Measurements from ENCODE around the gene PLK5.
A peak's percentile ranks its signal among the peaks of the same experiment; 100 is the strongest.

The PLK5 gene

DNA sequence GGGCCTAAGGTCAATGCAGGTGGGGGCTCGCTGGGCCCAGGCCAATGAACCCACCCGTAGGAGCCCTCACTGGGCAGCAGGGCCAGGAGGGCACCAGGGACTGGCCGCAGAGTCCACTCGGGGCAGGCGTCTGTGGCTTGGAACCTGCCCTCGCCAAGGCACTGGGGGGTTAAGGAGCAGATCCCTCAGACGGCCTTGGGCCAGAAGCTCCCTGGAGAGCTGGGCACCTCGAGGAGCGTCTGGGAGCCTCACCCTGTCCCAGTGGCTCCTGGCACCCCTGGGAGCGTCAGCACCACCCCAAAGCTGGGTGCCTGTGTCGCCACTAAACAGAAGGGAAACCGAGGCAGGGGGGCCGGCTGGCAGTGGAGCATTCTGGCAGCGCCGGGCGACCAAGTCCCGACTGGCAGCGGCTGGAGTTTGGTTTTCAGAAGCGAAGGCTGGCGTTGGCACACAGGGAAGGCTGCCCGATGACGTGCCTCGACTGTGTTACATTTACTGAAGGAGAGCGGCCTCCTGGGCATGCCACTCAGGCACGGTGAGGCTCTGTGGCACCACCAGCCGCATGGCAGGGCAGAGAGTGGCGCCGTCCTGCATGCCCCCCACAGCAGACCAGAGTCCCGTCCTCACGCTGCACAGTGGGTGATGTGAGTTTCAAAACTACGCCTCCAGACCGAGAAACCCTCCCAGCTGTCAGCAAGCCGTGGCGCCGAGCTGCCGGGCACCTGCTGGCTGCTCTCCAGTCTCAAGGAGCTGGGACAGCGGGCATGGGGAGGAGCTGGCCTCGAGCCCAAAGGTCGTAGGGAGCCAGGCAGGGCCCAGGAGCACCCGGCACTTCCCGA lies 53.4 kb downstream of the PLK5 start:
- Mint-ChIP-seq H3K36me3 (ENCODE audit: low read depth) (peaks cover 12% of the 10 kb centered on the region), H3K4me3 (no peak overlapping the region), H3K27ac (no peak overlapping the region)

DNA sequence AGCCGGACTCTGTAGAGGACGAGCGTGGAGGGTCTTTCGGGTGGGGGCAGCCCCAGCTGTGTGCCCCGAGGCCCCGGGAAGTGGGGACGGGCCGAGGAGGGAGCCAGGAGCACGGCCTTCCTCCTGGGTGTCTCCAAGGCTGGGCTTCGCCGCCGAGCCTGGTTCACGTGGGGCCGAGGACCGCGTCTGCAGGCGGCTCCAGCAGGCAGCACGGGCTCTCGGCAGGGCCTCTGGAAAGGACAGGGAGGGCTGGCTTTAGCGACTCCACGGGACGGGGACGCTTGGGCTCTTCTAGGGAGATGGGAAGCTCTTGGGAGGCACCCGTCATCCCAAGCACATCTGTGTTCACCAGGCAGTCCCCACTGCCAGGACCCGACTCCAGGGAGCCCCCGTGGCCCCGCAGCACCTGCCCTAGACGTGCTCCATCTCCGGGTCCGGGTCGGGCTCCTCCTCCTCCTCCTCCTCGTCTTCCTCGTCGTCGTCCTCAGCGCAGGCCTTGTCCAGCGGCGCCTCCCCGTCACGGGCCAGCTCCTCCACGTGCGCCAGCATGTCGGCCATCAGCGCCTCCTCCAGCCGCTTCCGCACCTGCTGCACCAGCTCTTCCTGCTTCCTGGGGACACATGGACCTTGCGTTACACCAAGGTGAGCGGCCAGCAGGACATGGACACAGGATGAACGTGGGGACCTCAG lies 54.2 kb downstream of the PLK5 start:
- Mint-ChIP-seq H3K27ac (no peak overlapping the region), H3K9me3 (no peaks in the 10 kb centered on the region), H3K36me3 (ENCODE audit: low read depth) (peaks cover 13% of the 10 kb centered on the region), H3K4me3 (no peak overlapping the region), H3K27me3 (no peaks in the 10 kb centered on the region), H3K4me1 (no peaks in the 10 kb centered on the region)
- DNase-seq (no peak), ATAC-seq (no peak)

More for the DNA sequence above, 53.4 kb downstream of the PLK5 start:
- Mint-ChIP-seq H3K4me1 (no peaks in the 10 kb centered on the region), H3K9me3 (no peaks in the 10 kb centered on the region), H3K27me3 (no peaks in the 10 kb centered on the region)
- DNase-seq (no peak), ATAC-seq (no peak)

DNA sequence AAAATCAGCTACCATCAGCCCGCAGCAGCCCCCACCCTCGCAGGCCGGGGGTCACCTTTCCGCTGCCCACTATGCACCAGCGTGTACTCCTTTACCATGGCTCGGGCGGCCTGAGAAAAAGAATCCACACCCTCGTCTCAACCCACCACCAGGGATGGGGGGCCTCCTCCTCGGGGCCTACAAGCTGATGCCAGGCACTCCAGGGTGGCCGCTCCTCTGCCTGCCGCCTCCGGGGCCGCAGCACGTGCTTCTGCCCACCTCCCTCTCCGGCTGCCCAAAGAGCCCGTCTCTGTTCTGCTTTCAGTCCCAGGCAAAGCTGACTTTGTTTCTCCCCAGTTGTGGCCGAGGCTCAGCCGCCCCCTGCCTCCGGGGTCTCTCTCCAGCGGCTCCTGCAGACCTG lies 55.3 kb downstream of the PLK5 start:
- H3K4me1 Mint-ChIP-seq: no peaks in the 10 kb centered on the region
- no peaks in the 10 kb centered on the region for H3K27me3 Mint-ChIP-seq
- H3K4me3 Mint-ChIP-seq: no peak overlapping the region
- ATAC-seq: no peak
- no peaks in the 10 kb centered on the region for H3K9me3 Mint-ChIP-seq
- DNase-seq: no peak
- no peak overlapping the region for H3K27ac Mint-ChIP-seq
- H3K36me3 Mint-ChIP-seq (ENCODE audit: low read depth): peaks cover 22% of the 10 kb centered on the region

DNA sequence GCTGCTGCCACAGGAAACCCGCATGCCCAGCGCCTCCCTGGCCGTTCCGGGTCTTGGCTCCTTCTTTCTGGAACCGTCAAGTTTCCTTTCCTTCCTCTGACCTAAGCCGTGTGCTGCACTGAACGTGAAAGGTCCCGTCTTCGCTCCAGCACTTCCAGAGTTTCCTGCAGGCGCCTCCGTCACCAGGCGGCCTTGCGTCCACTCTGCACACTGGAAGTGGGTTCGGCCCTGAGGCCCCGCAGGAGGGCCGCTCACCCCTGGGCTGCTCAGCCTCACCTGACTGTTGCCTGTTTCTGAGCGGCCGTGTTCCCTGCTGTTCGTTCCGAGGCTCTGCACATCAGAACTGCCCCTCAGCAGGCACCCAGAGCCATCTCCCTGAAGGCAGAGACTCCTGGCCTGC lies 56.5 kb downstream of the PLK5 start:
- Mint-ChIP-seq H3K9me3 (no peaks in the 10 kb centered on the region), H3K4me1 (no peaks in the 10 kb centered on the region), H3K36me3 (ENCODE audit: low read depth) (peaks cover 24% of the 10 kb centered on the region), H3K27me3 (no peaks in the 10 kb centered on the region), H3K4me3 (no peak overlapping the region), H3K27ac (no peak overlapping the region)
- DNase-seq (no peak), ATAC-seq (no peak)

DNA sequence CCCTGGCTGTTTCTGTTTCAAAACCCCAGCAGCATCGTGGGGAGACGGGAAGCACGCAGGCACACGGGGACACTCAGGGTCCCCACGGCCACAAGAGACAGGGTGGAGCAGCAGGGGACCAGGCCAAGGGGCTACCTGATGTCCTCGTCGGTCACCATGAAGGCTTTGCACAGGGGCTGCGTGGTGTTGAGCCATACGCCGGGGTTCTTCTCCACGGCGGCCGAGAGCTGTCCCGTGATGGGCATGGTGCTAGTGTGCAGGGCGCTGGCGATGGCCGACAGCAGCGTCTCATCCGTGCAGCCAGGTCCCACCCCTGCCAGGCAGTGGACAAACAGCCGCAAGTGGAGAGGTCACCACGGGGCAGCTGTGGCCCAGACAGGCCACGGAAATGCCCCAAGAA lies 57.1 kb downstream of the PLK5 start:
- ATAC-seq (no peak), DNase-seq (no peak)
- no peak overlapping the region for H3K4me3 Mint-ChIP-seq
- no peak overlapping the region for H3K27ac Mint-ChIP-seq
- H3K9me3 Mint-ChIP-seq: no peaks in the 10 kb centered on the region
- peaks cover 30% of the 10 kb centered on the region for H3K36me3 Mint-ChIP-seq (ENCODE audit: low read depth)
- no peaks in the 10 kb centered on the region for H3K27me3 Mint-ChIP-seq
- H3K4me1 Mint-ChIP-seq: no peaks in the 10 kb centered on the region

DNA sequence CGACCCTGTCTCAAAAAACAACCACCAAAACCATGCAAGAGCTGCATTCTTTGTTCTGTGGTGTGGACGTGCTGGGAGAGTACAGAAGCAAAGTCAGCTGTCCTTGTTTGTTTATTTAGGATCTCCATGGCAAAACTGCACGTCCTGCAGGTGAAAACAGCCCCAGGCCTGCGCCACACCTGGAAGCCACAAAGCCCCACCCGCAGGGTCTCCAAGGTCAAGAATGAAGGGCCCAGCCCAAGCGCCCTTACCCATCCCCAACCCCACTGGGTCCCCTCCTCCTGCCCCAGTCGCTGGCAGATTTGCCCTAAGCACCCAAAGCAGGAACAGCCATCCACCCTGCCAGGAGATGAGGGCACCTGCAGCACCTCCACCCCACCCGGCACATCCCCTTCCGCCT lies 58.3 kb downstream of the PLK5 start:
- Mint-ChIP-seq H3K4me1 (peaks cover under 1% of the 10 kb centered on the region), H3K9me3 (no peaks in the 10 kb centered on the region), H3K27ac (no peak overlapping the region), H3K27me3 (no peaks in the 10 kb centered on the region), H3K4me3 (no peak overlapping the region), H3K36me3 (ENCODE audit: low read depth) (peaks cover 31% of the 10 kb centered on the region)
- DNase-seq (no peak), ATAC-seq (no peak)

DNA sequence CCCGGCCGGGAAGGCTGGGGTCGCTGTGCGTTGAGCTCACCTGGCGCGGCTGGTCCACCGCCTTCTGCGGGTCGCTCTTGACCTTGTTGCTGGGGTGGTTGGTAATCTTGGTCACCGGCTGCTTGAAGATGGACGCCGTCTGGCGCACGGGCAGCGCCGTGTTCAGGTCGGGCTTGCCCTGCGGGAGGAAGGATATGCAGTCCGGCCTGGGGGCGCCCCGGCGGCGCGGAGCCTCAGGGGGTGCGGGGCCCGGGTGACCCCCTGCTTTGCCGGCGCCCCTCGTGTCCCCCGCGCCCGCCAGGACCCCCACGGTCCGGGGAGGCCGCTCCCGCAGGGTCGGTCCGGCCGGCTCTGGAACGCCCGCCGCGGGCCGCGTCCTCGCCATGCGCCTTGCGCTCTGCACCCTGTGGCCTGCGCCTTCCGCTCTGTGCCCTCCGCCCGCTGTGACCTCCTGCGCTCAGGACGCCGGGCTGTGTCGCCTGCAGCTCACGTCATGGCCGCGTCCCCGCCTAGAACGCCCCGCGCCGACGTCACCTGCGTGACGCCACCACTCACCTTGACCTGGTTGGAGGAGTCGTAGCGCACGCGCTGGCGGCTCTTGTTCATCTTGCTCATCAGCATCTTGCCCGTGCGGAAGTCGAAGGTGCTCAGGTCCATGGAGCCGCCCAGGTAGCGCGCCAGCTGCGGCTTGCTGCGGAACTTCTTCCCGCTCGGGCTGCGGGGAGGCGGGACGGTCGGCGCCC lies 60.8 kb downstream of the PLK5 start:
- ATAC-seq (peak; percentile 12), DNase-seq (no peak)
- no peak overlapping the region for H3K27ac Mint-ChIP-seq
- H3K4me3 Mint-ChIP-seq: no peak overlapping the region
- H3K27me3 Mint-ChIP-seq: no peaks in the 10 kb centered on the region
- peaks cover 31% of the 10 kb centered on the region for H3K36me3 Mint-ChIP-seq (ENCODE audit: low read depth)
- peaks cover 7% of the 10 kb centered on the region for H3K4me1 Mint-ChIP-seq
- H3K9me3 Mint-ChIP-seq: no peaks in the 10 kb centered on the region

DNA sequence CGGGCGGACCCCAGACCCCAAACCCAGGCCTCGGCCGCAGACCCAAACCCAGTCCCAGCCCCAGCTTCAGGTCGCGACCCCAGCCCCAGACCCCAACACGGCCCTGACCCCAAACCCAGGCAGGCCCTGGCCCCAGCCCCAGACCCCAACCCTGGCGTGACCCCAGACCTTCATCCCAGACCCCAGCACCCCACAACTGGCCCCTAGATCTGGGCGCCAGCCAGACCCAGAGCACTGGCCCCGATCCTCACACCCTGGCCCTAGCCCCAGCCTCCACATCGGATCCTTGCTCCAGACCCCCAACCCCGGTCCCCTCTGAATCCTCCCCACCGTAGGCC lies 61.3 kb downstream of the PLK5 start:
- Mint-ChIP-seq H3K9me3 (no peaks in the 10 kb centered on the region), H3K27me3 (no peaks in the 10 kb centered on the region), H3K4me1 (peaks cover 10% of the 10 kb centered on the region), H3K36me3 (ENCODE audit: low read depth) (peaks cover 30% of the 10 kb centered on the region), H3K4me3 (no peak overlapping the region), H3K27ac (no peak overlapping the region)
- ATAC-seq (no peak), DNase-seq (no peak)
